Loucy (cell line): ENCODE results near the gene SECTM1.

Experiments used
- EZH2phosphoT487 ChIP-seq: fragments of 200-600 bp; IDR thresholded peaks from 2 replicates; pipeline ENCODE4 v1.6.1; 2018; ENCODE audit warnings: antibody characterized with exemption, mild to moderate bottlenecking, moderate library complexity, borderline replicate concordance
- TF ChIP-seq, protein P1 (sequence below): fragments of 200-600 bp; sonication (generic); conservative IDR thresholded peaks from 2 replicates; pipeline ENCODE4 v1.5.1; 2014; ENCODE audit warnings: mild to moderate bottlenecking, antibody characterized with exemption, low read length

DNA sequence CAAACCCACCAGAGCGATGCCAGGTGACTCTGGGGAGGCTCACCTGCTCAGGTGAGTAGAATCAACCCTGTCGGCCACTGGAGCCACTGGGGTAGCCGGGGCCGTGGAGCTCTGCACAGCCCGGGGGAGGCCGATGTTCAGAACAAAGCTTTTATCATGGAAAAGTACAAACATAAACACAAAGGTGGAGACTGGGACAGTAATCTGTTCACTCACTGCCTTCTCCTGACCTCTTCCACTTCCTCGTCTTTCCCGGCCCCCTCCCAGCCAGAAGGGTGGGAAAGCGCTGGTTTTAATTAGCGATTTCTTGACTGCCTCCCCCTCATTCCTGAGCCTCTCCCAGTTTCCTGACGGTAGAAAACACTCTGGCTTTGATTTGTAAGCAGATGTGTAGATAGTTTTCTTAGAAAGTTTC is 15.7 kb upstream of the SECTM1 start:
- TF ChIP-seq, protein P1, sequence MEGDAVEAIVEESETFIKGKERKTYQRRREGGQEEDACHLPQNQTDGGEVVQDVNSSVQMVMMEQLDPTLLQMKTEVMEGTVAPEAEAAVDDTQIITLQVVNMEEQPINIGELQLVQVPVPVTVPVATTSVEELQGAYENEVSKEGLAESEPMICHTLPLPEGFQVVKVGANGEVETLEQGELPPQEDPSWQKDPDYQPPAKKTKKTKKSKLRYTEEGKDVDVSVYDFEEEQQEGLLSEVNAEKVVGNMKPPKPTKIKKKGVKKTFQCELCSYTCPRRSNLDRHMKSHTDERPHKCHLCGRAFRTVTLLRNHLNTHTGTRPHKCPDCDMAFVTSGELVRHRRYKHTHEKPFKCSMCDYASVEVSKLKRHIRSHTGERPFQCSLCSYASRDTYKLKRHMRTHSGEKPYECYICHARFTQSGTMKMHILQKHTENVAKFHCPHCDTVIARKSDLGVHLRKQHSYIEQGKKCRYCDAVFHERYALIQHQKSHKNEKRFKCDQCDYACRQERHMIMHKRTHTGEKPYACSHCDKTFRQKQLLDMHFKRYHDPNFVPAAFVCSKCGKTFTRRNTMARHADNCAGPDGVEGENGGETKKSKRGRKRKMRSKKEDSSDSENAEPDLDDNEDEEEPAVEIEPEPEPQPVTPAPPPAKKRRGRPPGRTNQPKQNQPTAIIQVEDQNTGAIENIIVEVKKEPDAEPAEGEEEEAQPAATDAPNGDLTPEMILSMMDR, result no peak
- TF ChIP-seq EZH2phosphoT487, result no peak
